Parathyroid adenoma (tissue), 2 donors: ENCODE results near the gene TSPAN10.

Source experiments
- H2AFZ ChIP-seq: fragments of 300-600 bp; sonication (generic); one replicate; pipeline ENCODE4 v1.7.0; 2017; ENCODE audit warnings: antibody characterized with exemption, mild to moderate bottlenecking
- H3K27ac ChIP-seq: fragments of 300-600 bp; sonication (generic); one replicate; pipeline ENCODE4 v1.7.0; 2017
- H3K27me3 ChIP-seq: fragments of 300-600 bp; sonication (generic); one replicate; pipeline ENCODE4 v1.7.0; 2017; ENCODE audit warnings: low read length; ENCODE audit not compliant: control insufficient read depth, insufficient read depth
- H3K36me3 ChIP-seq: fragments of 300-600 bp; sonication (generic); one replicate; pipeline ENCODE4 v1.7.0; 2017; ENCODE audit warnings: low read length; ENCODE audit not compliant: control insufficient read depth, insufficient read depth
- H3K4me1 ChIP-seq: fragments of 300-600 bp; sonication (generic); one replicate; pipeline ENCODE4 v1.7.0; 2017; ENCODE audit warnings: control low read depth
- H3K4me2 ChIP-seq: fragments of 300-600 bp; sonication (generic); one replicate; pipeline ENCODE4 v1.7.0; 2017; ENCODE audit warnings: low read length
- H3K4me3 ChIP-seq: fragments of 300-600 bp; sonication (generic); one replicate; pipeline ENCODE4 v1.7.0; 2017; ENCODE audit warnings: low read depth, low read length
- H3K79me2 ChIP-seq: fragments of 300-600 bp; sonication (generic); one replicate; pipeline ENCODE4 v1.7.0; 2017; ENCODE audit warnings: control low read depth
- H3K9ac ChIP-seq: fragments of 300-600 bp; sonication (generic); one replicate; pipeline ENCODE4 v1.7.0; 2017; ENCODE audit warnings: mild to moderate bottlenecking
- H3K9me3 ChIP-seq: fragments of 300-600 bp; sonication (generic); one replicate; pipeline ENCODE4 v1.7.0; 2017; ENCODE audit warnings: low read length; ENCODE audit not compliant: control insufficient read depth
- TF ChIP-seq, protein P1 (sequence below): fragments of 300-600 bp; sonication (generic); IDR thresholded peaks from one replicate; pipeline ENCODE4 v1.7.0; 2017; ENCODE audit warnings: antibody characterized with exemption, mild to moderate bottlenecking
- donor health status: primary hyperparathyroidism.

The TSPAN10 gene

DNA sequence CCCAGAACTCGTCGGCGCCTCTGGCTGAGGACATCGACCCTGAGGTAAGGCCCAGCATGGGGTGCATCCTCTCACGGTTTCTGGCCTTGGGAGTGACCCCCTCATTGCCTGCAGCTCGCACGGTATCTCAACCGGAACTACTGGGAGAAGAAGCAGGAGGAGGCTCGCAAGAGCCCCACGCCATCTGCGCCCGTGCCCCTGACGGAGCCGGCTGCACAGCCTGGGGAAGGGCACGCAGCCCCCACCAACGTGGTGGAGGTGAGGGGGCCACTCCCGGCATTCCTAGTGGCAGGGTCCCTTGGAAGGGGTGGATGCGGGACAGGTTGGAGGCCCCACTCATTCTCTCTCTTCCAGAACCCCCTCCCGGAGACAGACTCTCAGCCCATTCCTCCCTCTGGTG is 57.8 kb downstream of the TSPAN10 start:
- no peaks in the 10 kb centered on the region for H3K9me3 ChIP-seq
- no peak overlapping the region for H3K9ac ChIP-seq
- no peaks in the 10 kb centered on the region for H3K36me3 ChIP-seq
- H3K4me2 ChIP-seq = no peak overlapping the region
- peaks cover 23% of the 10 kb centered on the region for H3K79me2 ChIP-seq
- TF ChIP-seq, protein P1, sequence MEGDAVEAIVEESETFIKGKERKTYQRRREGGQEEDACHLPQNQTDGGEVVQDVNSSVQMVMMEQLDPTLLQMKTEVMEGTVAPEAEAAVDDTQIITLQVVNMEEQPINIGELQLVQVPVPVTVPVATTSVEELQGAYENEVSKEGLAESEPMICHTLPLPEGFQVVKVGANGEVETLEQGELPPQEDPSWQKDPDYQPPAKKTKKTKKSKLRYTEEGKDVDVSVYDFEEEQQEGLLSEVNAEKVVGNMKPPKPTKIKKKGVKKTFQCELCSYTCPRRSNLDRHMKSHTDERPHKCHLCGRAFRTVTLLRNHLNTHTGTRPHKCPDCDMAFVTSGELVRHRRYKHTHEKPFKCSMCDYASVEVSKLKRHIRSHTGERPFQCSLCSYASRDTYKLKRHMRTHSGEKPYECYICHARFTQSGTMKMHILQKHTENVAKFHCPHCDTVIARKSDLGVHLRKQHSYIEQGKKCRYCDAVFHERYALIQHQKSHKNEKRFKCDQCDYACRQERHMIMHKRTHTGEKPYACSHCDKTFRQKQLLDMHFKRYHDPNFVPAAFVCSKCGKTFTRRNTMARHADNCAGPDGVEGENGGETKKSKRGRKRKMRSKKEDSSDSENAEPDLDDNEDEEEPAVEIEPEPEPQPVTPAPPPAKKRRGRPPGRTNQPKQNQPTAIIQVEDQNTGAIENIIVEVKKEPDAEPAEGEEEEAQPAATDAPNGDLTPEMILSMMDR = no peak
- no peak overlapping the region for H3K27ac ChIP-seq
- H2AFZ ChIP-seq = no peak overlapping the region
- no peak overlapping the region for H3K4me3 ChIP-seq
- H3K27me3 ChIP-seq = no peaks in the 10 kb centered on the region
- H3K4me1 ChIP-seq = no peaks in the 10 kb centered on the region

DNA sequence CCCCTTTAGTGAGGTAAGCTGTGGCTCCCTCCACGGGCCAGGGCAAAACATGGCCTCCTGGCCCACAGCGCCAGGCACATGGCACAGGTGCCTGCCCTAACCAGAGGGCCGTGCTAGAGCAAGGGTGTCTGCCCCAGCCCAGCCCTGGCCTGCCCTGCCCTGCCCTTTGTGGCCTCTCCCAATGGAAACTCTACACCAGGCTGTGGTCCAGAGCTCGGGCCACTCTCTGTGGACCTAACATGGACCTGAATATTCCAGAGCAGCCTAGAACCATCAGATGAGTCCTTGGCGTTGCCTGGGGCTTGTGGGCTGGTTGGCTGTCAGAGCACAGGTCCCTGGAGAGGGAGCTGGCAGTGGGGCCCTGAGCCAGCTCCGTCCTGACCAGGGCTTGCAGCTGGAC is 58.2 kb downstream of the TSPAN10 start:
- H3K4me3 ChIP-seq = no peak overlapping the region
- no peaks in the 10 kb centered on the region for H3K4me1 ChIP-seq
- H2AFZ ChIP-seq = no peak overlapping the region
- TF ChIP-seq, protein P1 = no peak
- H3K4me2 ChIP-seq = no peak overlapping the region
- peaks cover 23% of the 10 kb centered on the region for H3K79me2 ChIP-seq
- H3K9ac ChIP-seq = no peak overlapping the region
- H3K36me3 ChIP-seq = no peaks in the 10 kb centered on the region
- H3K27ac ChIP-seq = no peak overlapping the region
- no peaks in the 10 kb centered on the region for H3K9me3 ChIP-seq
- H3K27me3 ChIP-seq = no peaks in the 10 kb centered on the region

DNA sequence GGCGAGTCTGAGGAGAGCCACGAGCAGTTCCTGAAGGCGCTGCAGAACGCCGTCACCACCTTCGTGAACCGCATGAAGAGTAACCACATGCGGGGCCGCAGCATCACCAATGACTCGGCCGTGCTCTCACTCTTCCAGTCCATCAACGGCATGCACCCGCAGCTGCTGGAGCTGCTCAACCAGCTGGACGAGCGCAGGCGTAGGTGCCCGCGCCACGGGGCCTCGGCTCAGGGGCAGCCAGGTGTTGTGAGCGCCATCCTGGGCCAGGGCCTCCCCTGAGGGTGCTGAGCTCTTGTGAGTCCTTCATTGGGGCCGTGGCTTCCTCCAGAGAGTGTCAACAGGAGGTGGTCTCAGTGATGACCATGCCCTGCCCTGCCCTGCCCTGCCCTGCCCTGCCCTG is 58.8 kb downstream of the TSPAN10 start:
- H3K9ac ChIP-seq = no peak overlapping the region
- TF ChIP-seq, protein P1 = no peak

DNA sequence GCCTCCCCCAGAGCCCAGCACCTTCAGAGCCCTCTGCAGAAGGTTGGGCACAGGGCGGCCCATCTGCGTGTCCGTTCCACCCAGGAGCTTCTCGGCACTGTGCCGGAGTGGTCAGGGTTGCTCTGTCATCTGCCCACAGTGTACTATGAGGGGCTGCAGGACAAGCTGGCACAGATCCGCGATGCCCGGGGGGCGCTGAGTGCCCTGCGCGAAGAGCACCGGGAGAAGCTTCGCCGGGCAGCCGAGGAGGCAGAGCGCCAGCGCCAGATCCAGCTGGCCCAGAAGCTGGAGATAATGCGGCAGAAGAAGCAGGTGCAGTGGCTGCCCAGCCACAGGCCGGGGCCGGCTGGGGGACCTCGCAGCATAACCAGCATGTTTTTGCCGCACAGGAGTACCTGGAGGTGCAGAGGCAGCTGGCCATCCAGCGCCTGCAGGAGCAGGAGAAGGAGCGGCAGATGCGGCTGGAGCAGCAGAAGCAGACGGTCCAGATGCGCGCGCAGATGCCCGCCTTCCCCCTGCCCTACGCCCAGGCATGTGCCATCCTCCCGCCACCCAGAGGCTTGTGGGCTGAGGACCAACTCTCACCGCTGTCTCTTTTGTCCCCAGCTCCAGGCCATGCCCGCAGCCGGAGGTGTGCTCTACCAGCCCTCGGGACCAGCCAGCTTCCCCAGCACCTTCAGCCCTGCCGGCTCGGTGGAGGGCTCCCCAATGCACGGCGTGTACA is 59.4 kb downstream of the TSPAN10 start:
- no peak overlapping the region for H3K4me2 ChIP-seq
- no peak overlapping the region for H3K4me3 ChIP-seq
- TF ChIP-seq, protein P1 = no peak
- peaks cover 4% of the 10 kb centered on the region for H3K4me1 ChIP-seq
- H3K9me3 ChIP-seq = no peaks in the 10 kb centered on the region
- peaks cover 32% of the 10 kb centered on the region for H3K79me2 ChIP-seq
- no peaks in the 10 kb centered on the region for H3K27me3 ChIP-seq
- no peak overlapping the region for H3K9ac ChIP-seq
- no peak overlapping the region for H3K27ac ChIP-seq
- no peak overlapping the region for H2AFZ ChIP-seq
- no peaks in the 10 kb centered on the region for H3K36me3 ChIP-seq

More for the DNA sequence above, 58.8 kb downstream of the TSPAN10 start:
- peaks cover 26% of the 10 kb centered on the region for H3K79me2 ChIP-seq
- H2AFZ ChIP-seq = no peak overlapping the region
- H3K36me3 ChIP-seq = no peaks in the 10 kb centered on the region
- no peak overlapping the region for H3K4me2 ChIP-seq
- no peaks in the 10 kb centered on the region for H3K27me3 ChIP-seq
- H3K27ac ChIP-seq = no peak overlapping the region
- no peaks in the 10 kb centered on the region for H3K4me1 ChIP-seq
- H3K9me3 ChIP-seq = no peaks in the 10 kb centered on the region
- H3K4me3 ChIP-seq = no peak overlapping the region
